Left colon (tissue), 2 donors: ENCODE data around the gene FAM20B. TPM values are rescaled to one million over a fixed set of nuclear protein-coding genes. Genes with fewer than 3 reads are reported as not detected.
"Not testable (repeated sequence)": the region's sequence is repeated elsewhere in the genome, so short reads cannot be mapped to it uniquely, and the experiment has no call there.

ENCODE experiments used
- ATAC-seq: fragments of 200-7000 bp; cut with Tn5 transposase; one replicate; pipeline ENCODE4 v1.9.1; 2020; ENCODE audit warnings: mild to moderate bottlenecking, moderate library complexity
- DNase-seq, 2 donors: peaks; one replicate each; pipeline ENCODE4 v3.0.0-alpha.2; 2020
- intact Hi-C, 2 donors: fragments of 100-400 bp; cut with DNase I in 1 of 2; cut with micrococcal nuclease in 1 of 2; formaldehyde crosslinking; loops; one replicate each; pipeline versions ENCODE4 v1.11.2 to v1.14.0; 2022; cut with DNase I, micrococcal nuclease
- long read RNA-seq: library from polyadenylated mRNA; unstranded; transcript quantifications from one replicate; pipeline ENCODE4 v2.0.0, GENCODE V29; 2021
- total RNA-seq, 2 donors: library from RNA; stranded (reverse); fragmentation: NEBNext Ultra II Directional; extraction: Animal tissue kit (Norgen Biotek cat#: 25700); gene quantifications; one replicate each; pipeline ENCODE4 v1.2.1, GENCODE V29; 2021
- donor health status: DM: no; HTN: no; CAD: no.
- donor health status: DM: yes; HTN: yes; CAD: no.

Gene FAM20B, protein sequence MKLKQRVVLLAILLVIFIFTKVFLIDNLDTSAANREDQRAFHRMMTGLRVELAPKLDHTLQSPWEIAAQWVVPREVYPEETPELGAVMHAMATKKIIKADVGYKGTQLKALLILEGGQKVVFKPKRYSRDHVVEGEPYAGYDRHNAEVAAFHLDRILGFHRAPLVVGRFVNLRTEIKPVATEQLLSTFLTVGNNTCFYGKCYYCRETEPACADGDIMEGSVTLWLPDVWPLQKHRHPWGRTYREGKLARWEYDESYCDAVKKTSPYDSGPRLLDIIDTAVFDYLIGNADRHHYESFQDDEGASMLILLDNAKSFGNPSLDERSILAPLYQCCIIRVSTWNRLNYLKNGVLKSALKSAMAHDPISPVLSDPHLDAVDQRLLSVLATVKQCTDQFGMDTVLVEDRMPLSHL
- 10 to 100 TPM; 32.6 to 36.5 TPM for total RNA-seq
- long read RNA-seq, partial matches to known transcripts = 2 of 4 reads
- long read RNA-seq, other reads (novel, unspliced or antisense) = 2 of 4 reads

DNA sequence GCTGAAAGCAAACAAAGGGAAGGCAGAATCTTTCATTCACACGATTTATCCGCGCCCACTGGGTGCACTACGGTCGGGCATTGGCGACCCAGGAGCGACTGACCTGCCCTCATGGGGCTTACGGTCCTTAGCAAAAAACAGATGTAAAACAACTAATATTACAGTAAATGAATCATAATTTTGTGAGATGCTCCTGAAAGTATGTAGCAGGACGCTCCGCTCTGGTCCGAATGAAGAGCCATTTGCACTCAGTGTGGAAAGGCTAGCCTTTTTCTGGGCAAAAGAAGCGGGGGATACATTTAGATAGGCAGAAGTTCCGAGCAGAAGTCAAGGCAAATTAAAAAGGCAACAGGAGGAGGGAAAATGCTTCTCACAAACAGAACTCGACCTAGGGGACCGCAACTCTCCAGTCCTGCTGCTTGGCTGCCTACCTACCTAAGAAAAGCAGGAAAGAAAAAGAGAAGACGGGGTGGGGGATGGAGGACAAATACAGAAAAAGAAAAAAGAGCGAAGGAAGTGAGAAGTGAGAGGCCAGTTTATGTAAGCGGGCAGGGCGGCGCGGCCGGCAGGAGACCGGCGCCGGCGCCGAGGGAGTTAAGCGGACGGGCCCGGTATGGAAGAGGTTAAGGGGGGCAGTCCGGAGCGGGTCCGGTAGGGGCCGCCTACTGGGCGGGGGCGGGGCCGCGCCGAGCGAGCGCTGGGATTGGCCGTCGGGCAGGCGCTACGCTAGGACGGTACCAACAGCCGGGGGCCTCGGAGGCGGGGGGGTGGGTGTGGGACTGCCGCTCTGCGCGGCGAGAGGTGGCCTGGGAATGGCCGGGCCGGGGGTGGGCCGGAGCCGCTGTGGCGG, at the start of gene FAM20B:
TSS of gene FAM20B (plus strand) at position 770 of the 850 bp plus-strand sequence. CDS start 17,954 bp downstream, outside the sequence.
- DNase-seq = peak; percentile 96 to 97
- intact Hi-C loops = no loop called here
- ATAC-seq = peak; percentile 83

DNA sequence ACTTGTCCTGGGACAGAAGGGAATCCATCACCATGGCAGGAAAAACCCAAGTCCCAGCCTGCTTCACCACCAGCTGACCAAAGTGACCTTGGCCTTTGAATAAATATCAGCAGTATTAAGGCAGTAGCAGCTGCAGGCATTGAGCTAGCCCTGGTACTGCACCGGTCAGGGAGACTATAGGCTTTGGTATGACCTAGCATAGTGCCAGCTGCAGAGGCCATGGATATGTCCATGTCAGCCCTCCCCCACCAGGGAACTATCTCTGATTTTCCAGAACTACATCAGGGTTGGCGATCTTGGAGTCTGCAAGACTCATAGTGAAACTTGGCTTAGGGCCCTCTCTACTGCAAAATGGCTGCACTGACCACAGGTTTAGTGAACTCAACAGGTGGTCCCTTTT, 49.2 kb upstream of the FAM20B start:
- intact Hi-C loops = no loop called here
- ATAC-seq = no peak
- DNase-seq = no peak

- DNase-seq = no peak
- intact Hi-C loops = no loop called here
These were observed 39.5 kb upstream of the FAM20B start for GRCh38 chr1:178986204-178986603.

DNA sequence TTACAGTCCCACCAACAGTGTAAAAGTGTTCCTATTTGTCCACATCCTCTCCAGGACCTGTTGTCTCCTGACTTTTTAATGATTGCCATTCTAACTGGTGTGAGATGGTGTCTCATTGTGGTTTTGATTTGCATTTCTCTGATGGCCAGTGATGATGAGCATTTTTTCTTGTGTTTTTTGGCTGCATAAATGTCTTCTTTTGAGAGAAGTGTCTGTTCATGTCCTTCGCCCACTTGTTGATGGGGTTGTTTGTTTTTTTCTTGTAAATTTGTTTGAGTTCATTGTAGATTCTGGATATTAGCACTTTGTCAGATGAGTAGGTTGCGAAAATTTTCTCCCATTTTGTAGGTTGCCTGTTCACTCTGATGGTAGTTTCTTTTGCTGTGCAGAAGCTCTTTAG, 37.5 kb upstream of the FAM20B start:
- intact Hi-C loops, ATAC-seq, DNase-seq: not testable (repeated sequence)

More at GRCh38 chr1:178986204-178986603, 39.5 kb upstream of the FAM20B start:
- ATAC-seq = no peak

- intact Hi-C loops = no loop called here
- DNase-seq (no peak), ATAC-seq (no peak)
These were observed 32.1 kb upstream of the FAM20B start for GRCh38 chr1:178993559-178993958.

DNA sequence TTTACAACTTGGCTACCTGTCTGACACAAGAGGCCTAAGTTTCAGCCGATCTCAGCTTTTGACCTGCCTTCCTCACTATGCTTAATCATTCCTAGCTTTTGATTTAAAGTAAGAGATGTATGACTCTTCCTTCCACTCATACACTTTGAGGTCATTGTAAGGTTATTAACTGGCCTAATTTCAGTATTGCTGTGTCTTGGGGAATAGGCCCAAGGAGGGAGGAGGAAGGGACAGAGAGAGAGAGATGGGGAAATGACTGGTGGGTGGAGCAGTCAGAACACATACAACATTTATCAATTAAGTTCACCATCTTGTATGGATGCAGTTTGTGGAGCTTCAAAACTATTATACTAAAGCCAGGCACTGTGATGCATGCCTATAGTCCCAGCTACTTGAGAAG, 28.3 kb upstream of the FAM20B start:
- intact Hi-C loops = no loop called here
- DNase-seq (no peak), ATAC-seq (no peak)

GRCh38 chr1:178998295-178998694, 27.4 kb upstream of the FAM20B start:
- no peak for ATAC-seq
- intact Hi-C loops = no loop called here
- no peak for DNase-seq

DNA sequence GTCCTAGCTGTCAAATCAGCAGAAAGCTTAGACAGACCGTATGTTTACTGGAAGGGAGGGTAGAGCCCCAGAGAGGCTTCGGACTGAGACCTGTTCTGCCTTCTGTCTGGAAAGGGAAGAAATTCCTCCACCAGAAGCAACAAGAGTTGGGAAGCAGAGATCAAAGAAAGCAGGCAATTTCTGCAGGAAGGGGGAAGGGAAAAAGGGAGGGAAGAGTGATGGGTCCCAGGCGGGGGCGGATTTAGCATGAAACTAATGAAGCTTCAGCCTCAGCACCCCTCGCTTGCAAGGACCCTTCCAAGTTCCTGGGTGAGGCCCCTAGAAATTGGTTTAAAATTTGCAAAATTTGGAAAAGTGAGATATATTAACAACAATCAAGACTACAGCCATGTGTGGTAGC, 26.6 kb upstream of the FAM20B start:
- no peak for ATAC-seq
- no peak for DNase-seq
- intact Hi-C loops = no loop called here

DNA sequence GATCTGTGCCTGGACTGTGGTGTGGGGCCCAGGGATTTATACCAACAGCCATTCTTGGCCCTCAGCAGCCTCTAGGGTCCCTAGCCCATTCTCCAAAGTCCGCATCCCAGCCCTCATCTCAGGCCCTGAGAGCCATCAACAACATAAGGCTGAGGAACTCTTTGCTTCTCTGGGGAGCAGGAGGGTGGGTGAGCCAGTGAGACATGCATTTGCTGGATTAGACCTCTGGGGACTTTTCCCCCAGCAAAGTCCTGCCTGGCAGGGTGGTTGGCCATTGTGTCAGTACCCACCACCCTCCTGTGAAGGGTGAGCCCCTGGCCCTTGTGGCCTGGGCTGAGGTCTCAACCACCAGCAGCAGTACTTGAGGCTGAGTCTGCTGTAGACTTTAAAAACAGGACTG, 24.2 kb upstream of the FAM20B start:
- intact Hi-C loops = loop anchor here (5.0 to 10.0 kb wide), 4 partner anchors 187 to 469 kb away; no protein-coding TSS in a partner anchor
- DNase-seq (no peak), ATAC-seq (no peak)

DNA sequence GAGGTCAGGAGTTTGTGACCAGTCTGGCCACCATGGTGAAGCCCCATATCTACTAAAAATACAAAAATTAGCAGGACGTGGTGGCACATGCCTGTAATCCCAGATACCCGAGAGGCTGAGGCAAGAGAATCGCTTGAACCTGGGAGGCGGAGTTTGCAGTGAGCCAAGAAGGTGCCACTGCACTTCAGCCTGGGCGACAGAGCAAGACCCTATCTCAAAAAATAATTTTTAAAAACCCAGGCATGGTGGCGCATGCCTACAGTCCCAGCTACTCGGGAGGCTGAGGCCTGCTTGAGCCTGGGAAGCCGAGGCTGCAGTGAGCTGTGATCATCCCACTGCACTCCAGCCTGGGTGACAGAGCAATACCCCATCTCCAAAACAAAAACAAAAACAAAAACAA, 23.6 kb upstream of the FAM20B start:
- intact Hi-C loops = loop anchor here (5.0 to 10.0 kb wide), 4 partner anchors 187 to 470 kb away; no protein-coding TSS in a partner anchor
- not testable (repeated sequence) for ATAC-seq

GRCh38 chr1:179002552-179003345, 22.9 kb upstream of the FAM20B start:
- intact Hi-C loops = loop anchor here (5.0 to 10.0 kb wide), 4 partner anchors 188 to 470 kb away; no protein-coding TSS in a partner anchor
- ATAC-seq (peak; percentile 86), DNase-seq (peak; percentile 58 to 86)

More for the DNA sequence above, 23.6 kb upstream of the FAM20B start:
- DNase-seq = not testable (repeated sequence)

GRCh38 chr1:179003512-179004066, 22.1 kb upstream of the FAM20B start:
- intact Hi-C loops = loop anchor here (5.0 to 10.0 kb wide), 4 partner anchors 189 to 471 kb away; no protein-coding TSS in a partner anchor
- DNase-seq = no peak
- peak; percentile 78 for ATAC-seq

- intact Hi-C loops = loop anchor here (10.0 kb wide), 2 partner anchors 192 to 472 kb away; no protein-coding TSS in a partner anchor
- no peak for DNase-seq
- ATAC-seq = no peak
These were observed 18.5 kb upstream of the FAM20B start for GRCh38 chr1:179007233-179007632.

DNA sequence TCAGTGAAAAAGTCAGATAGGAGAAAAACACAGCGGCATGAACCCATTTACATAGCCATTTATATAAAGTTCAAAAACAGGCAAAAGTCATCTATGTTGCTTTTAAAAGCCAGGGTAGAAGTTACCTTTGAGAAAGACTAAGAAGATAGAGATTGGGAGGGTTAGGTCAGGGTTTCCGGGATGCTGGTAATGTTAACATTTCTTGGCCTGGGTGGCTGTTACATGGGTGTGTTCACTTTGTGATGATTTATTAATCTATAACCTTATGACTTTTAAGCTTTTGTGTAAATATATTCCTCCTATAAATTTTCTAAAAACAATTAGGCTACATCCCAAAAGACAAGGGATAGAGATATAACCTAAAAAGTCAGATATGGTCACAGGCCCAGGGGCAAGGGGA, 15.0 kb upstream of the FAM20B start:
- peak; percentile 79 for ATAC-seq
- intact Hi-C loops = no loop called here
- no peak for DNase-seq

DNA sequence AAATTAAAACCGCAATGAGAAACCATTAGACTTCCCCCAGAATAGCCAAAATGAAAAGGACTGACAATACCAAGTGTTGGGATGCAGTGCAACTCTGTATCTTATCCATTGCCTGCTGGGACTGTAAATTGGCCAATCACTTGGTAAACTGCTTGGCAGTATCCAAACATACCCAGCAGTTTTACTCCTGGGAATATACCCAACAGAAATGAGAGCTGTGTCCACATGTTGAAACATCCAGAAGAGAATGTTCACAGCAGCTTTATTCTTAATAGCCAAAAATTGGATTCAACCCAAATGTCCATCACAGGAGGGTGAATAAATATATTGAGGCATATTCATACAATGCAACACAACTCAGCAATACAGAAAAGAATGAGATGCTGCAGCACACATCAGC, 13.7 kb upstream of the FAM20B start:
- ATAC-seq (no peak), DNase-seq (no peak)
- intact Hi-C loops = no loop called here

DNA sequence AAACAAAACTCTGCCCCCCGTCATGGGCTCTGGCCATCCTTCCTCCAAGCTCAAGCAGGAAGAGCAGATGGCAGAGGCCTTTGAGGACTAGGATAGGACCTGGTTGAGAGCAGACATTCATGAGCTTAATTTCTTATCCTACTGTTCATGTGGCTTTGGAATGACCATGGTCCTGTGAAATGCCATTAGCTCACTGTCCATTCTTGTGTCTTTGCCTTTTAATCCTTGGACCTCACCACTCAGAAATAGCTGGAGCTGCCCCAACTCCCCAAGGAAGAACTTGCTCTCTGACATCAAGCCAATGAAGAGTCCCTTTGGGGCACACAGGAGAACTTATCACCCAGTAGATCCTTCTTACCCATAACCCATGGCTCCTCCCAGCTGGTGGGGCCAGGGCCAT, 11.6 kb upstream of the FAM20B start:
- intact Hi-C loops = no loop called here
- ATAC-seq (no peak), DNase-seq (no peak)

DNA sequence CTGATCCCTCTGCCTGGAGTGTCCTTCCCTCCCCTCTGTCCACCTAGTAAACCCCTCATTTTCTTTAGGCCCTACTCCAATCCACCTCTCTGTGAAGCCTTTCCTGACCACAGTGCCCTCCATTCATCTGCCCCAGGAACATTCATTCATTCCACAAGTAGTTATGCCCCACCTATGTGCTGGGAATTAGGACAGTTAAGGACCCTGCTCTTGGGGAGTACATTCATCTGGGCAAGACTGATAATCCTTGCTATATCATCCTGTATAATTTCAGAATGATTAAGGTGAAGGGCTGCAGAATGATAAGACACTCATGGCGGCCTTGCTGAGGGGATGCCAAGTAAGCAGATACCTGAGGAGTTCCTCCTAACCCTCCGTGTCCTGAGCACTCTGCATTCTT, 10.3 kb upstream of the FAM20B start:
- intact Hi-C loops = no loop called here
- DNase-seq = no peak
- ATAC-seq = no peak

DNA sequence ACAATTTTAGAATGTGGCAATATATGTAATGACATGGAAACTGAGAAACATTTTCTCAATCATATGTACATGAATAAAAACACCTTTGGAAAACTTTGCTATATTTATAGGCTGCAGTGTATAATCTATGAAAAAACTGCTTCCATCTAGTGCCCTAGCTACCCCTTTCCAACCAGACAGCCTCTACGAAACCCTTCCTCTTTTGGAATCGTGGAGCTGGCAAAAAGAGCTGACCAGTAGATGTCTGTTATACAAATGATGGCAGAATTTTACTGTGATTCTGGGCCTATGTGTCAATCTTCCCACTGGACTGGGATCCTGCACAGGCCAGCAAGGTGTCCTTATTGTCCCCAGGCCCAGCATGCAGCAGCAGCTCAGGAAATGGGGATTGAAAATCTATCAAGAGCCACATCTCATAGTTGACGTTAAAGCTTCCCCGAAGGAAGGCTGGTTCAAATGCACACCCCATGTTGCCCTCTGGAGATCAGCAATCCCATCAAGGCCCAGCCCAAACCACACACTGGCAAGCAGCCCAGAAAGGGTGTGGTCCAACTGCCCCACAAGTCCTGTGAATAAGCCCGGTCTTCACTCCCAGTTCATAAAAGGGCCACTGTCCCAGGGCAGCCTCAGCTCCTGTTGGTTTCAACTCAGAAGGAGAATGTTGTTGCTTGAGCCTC, 8.8 kb upstream of the FAM20B start:
- peak; percentile 94 for ATAC-seq
- DNase-seq = peak; percentile 98
- intact Hi-C loops = no loop called here
